GM12891 (cell line): ENCODE data around the gene TAB2.
"Not testable (repeated sequence)": the region's sequence is repeated elsewhere in the genome, so short reads cannot be mapped to it uniquely, and the experiment has no call there.

Experiments
- DNase-seq: peaks from one replicate; pipeline ENCODE4 v3.0.0; 2011; ENCODE audit warnings: low spot score; ENCODE audit not compliant: insufficient read length
- FAIRE-seq: peaks from 2 replicates; lab custom pipeline; 2011; peaks lifted over from hg19 to GRCh38; lab: Jason Lieb, UNC
- PAX5 ChIP-seq: IDR thresholded peaks from 2 replicates; pipeline ENCODE4 v1.6.1; 2011; ENCODE audit warnings: low read length, moderate library complexity, mild to moderate bottlenecking; ENCODE audit not compliant: insufficient read depth, severe bottlenecking
- POLR2A ChIP-seq: IDR thresholded peaks from 2 replicates; pipeline ENCODE4 v1.6.1; 2011; ENCODE audit warnings: low read depth, low read length, control low read depth
- POLR2AphosphoS5 ChIP-seq: IDR thresholded peaks from 2 replicates; pipeline ENCODE4 v1.6.1; 2011; ENCODE audit warnings: low read depth, low read length, control low read depth
- POU2F2 ChIP-seq: IDR thresholded peaks from 2 replicates; pipeline ENCODE4 v1.6.1; 2011; ENCODE audit warnings: low read depth, mild to moderate bottlenecking, control low read depth, low read length, moderate library complexity
- SPI1 ChIP-seq: IDR thresholded peaks from 2 replicates; pipeline ENCODE4 v1.6.1; 2011; ENCODE audit warnings: low read depth, low read length, control low read depth
- TAF1 ChIP-seq: IDR thresholded peaks from 2 replicates; pipeline ENCODE4 v1.6.1; 2011; ENCODE audit warnings: low read depth, low read length, control low read depth

The TAB2 gene

DNA sequence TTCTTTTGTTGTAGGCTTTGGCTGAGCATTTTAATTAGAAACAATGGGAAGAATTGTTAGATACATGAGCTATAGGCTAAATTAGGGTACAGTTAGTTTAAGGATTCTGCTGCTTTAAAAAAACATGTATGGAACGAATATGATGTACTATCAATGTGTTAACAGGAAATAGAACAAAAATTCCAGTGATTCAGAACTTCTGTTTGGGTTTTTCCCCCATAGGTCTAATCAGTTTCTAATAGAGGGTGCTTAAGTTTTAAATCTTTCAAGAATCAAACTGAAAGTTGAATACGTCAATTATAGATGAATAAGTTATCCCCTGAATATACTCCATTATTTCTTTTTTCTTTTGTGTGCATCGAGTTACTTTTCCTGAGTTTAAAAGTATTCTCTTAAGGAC lies 1.9 kb downstream of the TAB2 start:
- FAIRE-seq (no peak), DNase-seq (no peak)

DNA sequence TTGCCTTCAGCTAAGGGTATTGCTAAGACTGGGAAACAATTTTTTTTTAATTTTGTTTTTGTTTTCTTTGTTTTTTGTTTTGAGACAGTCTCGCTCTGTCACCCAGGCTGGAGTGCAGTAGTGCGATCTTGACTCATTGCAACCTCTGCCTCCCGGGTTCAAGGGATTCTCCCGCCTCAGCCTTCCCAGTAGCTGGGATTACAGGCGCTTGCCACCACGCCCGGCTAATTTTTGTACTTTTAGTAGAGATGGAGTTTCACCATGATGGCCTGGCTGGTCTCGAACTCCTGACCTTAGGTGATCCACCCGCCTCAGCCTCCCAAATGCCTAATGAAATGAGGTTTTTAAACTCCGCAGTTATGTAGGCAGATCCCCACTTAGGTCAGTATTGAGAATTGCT lies 2.5 kb downstream of the TAB2 start:
- DNase-seq, FAIRE-seq: not testable (repeated sequence)

More for the DNA sequence above, 1.9 kb downstream of the TAB2 start:
- TF ChIP-seq POU2F2 (no peak), TAF1 (no peak), PAX5 (no peak), SPI1 (no peak), POLR2A (no peak), POLR2AphosphoS5 (no peak)

DNA sequence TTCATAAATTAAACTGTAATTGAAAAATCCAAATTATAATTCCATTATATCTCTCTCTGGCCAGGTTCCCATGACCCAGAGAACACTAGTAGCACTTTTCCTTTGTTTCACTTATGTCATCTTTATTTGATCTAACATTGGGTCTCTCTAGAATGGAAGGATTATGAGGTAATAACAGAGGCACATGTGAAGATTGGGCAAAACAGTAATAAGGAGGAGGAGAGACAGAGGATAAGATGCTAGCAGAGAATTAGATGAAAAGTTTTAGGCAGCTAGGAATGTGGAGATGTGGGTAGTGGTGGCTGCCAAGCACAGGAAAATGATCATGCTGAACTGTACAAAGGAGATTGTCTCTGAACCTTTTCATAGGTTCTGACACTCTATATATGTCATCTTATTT lies 3.3 kb downstream of the TAB2 start:
- no peak for DNase-seq
- TF ChIP-seq POU2F2: no peak
- TF ChIP-seq POLR2AphosphoS5: no peak
- TF ChIP-seq POLR2A: no peak
- TF ChIP-seq PAX5: no peak
- TF ChIP-seq TAF1: no peak
- TF ChIP-seq SPI1: no peak
- peak; percentile 48 for FAIRE-seq

DNA sequence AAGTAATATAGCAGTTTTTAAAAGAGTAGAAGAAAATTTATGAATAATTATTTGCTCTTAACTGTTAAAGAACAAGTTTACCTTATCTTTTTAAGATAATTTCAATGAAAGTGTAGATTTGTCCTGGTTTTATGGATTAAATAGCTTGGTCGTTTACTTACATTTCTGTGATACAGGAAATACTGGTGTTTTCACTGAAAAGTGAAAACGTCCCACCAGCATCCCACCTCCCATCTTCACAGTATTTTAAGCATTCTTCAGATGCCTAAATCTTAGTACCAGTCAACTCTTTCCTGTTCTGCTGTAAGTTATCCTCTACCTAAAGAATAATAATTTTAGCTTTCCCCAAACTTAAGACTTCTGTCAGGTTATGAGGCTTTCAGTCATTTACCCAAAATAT lies 5.8 kb downstream of the TAB2 start:
- DNase-seq (no peak), FAIRE-seq (peak; percentile 31)
- no peak for TF ChIP-seq POLR2A

DNA sequence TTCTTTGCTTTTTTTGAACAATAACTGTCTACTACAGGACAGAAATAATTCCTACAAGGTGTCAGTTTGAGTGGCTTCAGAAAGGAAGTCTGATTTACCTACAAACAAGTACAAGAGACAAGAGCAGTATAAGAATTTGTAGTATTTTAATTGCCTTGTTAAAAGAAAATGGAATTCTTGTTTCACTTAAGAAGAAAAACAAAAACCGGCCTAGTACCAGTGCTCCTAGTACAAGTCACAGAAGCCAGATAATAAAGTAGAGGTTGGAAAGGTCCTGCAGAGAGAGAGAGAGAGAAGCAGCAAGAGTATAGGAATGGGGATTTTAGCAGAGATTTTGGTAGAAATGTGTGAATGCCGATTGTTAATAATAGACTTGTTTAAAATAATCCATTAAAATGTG lies 6.4 kb downstream of the TAB2 start:
- TF ChIP-seq POLR2AphosphoS5 (no peak), POLR2A (no peak), SPI1 (no peak), PAX5 (no peak), TAF1 (no peak), POU2F2 (no peak)
- DNase-seq: no peak
- no peak for FAIRE-seq

DNA sequence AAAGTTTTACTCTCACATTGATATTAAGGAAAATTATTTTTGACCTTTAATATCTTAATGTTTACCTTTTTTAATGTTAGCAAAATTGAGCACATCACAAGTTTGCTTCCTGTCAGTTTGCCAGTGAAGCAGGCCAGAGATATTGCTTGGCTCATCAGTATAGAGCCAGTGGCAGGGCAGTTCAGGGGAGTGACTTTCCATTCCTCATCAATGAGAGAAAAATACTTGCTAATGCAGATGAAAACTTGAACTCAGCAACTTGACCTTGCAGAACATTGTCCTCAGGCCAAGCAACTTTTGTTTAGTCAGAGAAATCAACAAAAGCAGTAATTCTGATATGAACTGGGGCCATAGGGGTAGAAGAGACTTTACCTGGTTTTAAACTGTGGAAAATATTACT lies 6.9 kb downstream of the TAB2 start:
- FAIRE-seq (no peak), DNase-seq (no peak)
- no peak for TF ChIP-seq POLR2A
- no peak for TF ChIP-seq PAX5
- no peak for TF ChIP-seq POLR2AphosphoS5
- TF ChIP-seq SPI1: no peak

DNA sequence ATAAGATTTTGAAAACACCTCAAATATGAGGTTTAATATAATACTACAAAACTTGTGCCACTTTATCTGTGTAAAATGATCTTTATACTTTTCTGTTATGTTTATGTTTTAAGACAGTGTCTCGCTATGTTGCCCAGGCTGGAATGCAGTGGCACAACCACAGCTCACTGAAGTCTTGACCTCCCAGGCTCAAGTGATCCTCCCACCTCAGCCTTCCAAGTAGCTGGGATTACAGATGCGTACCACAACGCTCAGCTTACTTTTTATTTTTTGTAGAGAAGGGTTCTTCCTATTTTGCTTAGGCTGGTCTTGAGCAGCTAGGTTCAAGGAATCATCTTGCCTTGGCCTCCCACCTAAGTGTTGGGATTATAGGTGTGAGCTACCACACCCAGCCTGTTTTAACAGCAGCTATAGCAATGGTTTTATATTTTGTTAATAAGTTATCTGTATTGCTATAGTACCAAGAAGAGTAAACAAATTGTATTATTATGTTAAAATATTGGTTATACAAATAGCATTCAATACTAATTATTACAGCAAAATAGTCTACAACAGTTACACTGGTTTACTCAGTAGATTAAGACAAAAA lies 8.2 kb downstream of the TAB2 start:
- TF ChIP-seq POLR2AphosphoS5: no peak
- TF ChIP-seq SPI1: no peak
- TF ChIP-seq PAX5: no peak
- no peak for TF ChIP-seq POLR2A
- no peak for TF ChIP-seq POU2F2
- TF ChIP-seq TAF1: no peak
- DNase-seq (no peak), FAIRE-seq (peak; percentile 69)

DNA sequence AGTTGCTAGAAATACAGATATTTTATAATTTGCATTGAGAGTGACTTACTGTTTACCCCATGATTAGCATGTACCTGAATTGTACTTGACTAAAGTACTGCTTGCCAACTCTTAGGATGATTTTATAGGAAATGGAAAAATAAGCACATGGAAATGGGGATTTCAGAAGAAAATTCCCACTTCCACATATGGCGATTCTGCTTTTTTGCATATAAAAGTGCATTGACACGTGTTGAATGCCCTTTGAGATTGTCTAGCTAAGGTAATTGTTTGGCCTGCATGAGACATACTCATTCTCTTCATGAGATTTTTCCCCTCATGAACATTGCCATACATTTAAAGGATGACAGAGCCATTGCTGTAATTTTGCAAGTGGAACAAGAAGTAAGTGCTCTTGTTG lies 10.1 kb downstream of the TAB2 start:
- no peak for FAIRE-seq
- TF ChIP-seq SPI1: no peak
- TF ChIP-seq POLR2A: no peak
- TF ChIP-seq PAX5: no peak
- TF ChIP-seq TAF1: no peak
- TF ChIP-seq POLR2AphosphoS5: no peak
- no peak for TF ChIP-seq POU2F2

DNA sequence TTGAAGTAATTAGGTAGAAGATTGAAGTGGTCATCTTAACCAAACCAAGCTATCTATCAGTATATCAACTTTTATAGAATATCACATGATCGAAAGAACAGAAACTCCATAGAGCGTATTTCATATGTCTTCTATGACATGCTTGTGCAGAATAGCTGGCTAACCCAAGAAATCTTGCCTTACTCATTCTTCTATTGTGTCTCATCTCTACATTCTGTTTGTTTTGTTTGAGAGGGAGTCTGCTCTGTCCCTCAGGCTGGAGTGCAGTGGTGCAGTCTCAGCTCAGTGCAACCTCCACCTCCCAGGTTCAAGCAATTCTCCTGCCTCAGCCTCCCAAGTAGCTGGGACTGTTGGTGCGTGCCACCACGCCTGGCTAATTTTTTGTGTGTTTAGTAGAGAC lies 10.6 kb downstream of the TAB2 start:
- DNase-seq: no peak
- no peak for FAIRE-seq
- TF ChIP-seq POU2F2 (no peak), TAF1 (no peak), POLR2A (no peak), PAX5 (no peak), POLR2AphosphoS5 (no peak), SPI1 (no peak)

More for the DNA sequence above, 10.1 kb downstream of the TAB2 start:
- no peak for DNase-seq

DNA sequence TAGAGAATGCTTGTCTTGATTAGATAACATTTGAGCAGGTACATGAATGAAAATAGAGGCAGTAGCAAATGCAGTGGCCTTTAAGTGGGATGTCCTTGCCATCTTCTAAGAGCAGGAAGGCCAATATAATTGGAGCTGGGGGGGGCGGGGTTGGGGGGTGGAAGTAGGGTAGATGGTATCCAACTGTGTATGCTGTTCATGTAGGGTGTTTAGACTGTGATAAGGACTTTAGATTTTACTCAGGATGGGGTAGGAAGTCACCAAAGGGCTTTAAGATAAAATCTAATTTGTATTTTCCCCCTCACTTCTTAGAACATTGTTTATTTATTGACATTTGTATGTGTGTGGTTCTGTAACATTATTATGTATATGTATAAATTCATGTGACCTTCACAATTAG lies 12.0 kb downstream of the TAB2 start:
- FAIRE-seq (no peak), DNase-seq (no peak)
- TF ChIP-seq PAX5 (no peak), POLR2A (no peak), SPI1 (no peak), POLR2AphosphoS5 (no peak), POU2F2 (no peak), TAF1 (no peak)
